RKO (cell line): Measurements from ENCODE around the gene BTRC.

ENCODE experiments used
- DNase-seq: peaks from one replicate; pipeline ENCODE4 v3.0.0-alpha.2; 2016; ENCODE audit warnings: low spot score

The BTRC gene

GRCh38 chr10:101569622-101570427, 215.9 kb downstream of the BTRC start:
- DNase-seq: peak; percentile 74

GRCh38 chr10:101570428-101571270, 216.7 kb downstream of the BTRC start:
- peak; percentile 60 for DNase-seq

- no peak for DNase-seq
These were observed 217.4 kb downstream of the BTRC start for GRCh38 chr10:101571271-101571925.

- no peak for DNase-seq
These were observed 218.2 kb downstream of the BTRC start for GRCh38 chr10:101572126-101572525.

- no peak for DNase-seq
These were observed 218.8 kb downstream of the BTRC start for GRCh38 chr10:101572785-101573184.

GRCh38 chr10:101573885-101574753, 220.2 kb downstream of the BTRC start:
- no peak for DNase-seq

- DNase-seq: no peak
These were observed 221.1 kb downstream of the BTRC start for GRCh38 chr10:101575091-101575490.

GRCh38 chr10:101575580-101576210, 221.7 kb downstream of the BTRC start:
- no peak for DNase-seq

- DNase-seq: no peak
These were observed 222.4 kb downstream of the BTRC start for GRCh38 chr10:101576211-101576863.

- no peak for DNase-seq
These were observed 223.3 kb downstream of the BTRC start for GRCh38 chr10:101577121-101577871.

GRCh38 chr10:101578192-101578591, 224.2 kb downstream of the BTRC start:
- DNase-seq: no peak

- DNase-seq: no peak
These were observed 225.0 kb downstream of the BTRC start for GRCh38 chr10:101578803-101579515.

GRCh38 chr10:101579516-101579870, 225.5 kb downstream of the BTRC start:
- no peak for DNase-seq

- DNase-seq: no peak
These were observed 226.8 kb downstream of the BTRC start for GRCh38 chr10:101580486-101581399.

- no peak for DNase-seq
These were observed 231.9 kb downstream of the BTRC start for GRCh38 chr10:101585841-101586240.

GRCh38 chr10:101587725-101588653, 234.0 kb downstream of the BTRC start, which contains the start of the genes DPCD and POLL:
TSS of gene DPCD (plus strand) at chr10:101588321. CDS start at chr10:101588337, 16 bp downstream.
TSS of gene POLL (minus strand) at chr10:101588257. CDS start at chr10:101587360, 897 bp downstream.
- DNase-seq: peak; percentile 94

GRCh38 chr10:101588879-101589278, 234.9 kb downstream of the BTRC start:
- peak; percentile 82 for DNase-seq
